ENCODE results near the gene CAPZA1.

Gene CAPZA1

GRCh38 chr1:112689842-112690237, 70.2 kb downstream of the CAPZA1 start:
- Histone ChIP-seq H3K27ac (no peak overlapping the region), H3K9ac (no peak overlapping the region), H3K4me3 (IDR thresholded peaks at IDR 0.05; ENCODE audit: insufficient read depth, low read depth, low read length) (no peak overlapping the region), H3K4me2 (no peak overlapping the region), H4K20me1 (ENCODE audit: insufficient read depth) (no peaks in the 10 kb centered on the region), H3K79me2 (ENCODE audit: insufficient read depth, low read depth) (no peaks in the 10 kb centered on the region), H2AFZ (ENCODE audit: low read depth) (no peak overlapping the region), H3K36me3 (ENCODE audit: insufficient read depth) (no peaks in the 10 kb centered on the region), H3K27me3 (ENCODE audit: insufficient read depth, low read depth) (no peaks in the 10 kb centered on the region), H3K4me1 (ENCODE audit: low read depth, poor library complexity, severe bottlenecking) (no peaks in the 10 kb centered on the region)
- TF ChIP-seq CTCF (conservative IDR thresholded peaks at IDR 0.05; ENCODE audit: low read depth, low read length) = no peak

GRCh38 chr1:112692681-112693080, 73.0 kb downstream of the CAPZA1 start:
- Histone ChIP-seq H3K9ac (no peak overlapping the region), H3K27me3 (ENCODE audit: insufficient read depth, low read depth) (no peaks in the 10 kb centered on the region), H2AFZ (ENCODE audit: low read depth) (no peak overlapping the region), H3K4me1 (ENCODE audit: low read depth, poor library complexity, severe bottlenecking) (peaks cover 4% of the 10 kb centered on the region), H4K20me1 (ENCODE audit: insufficient read depth) (no peaks in the 10 kb centered on the region), H3K79me2 (ENCODE audit: insufficient read depth, low read depth) (no peaks in the 10 kb centered on the region), H3K4me2 (no peak overlapping the region), H3K4me3 (IDR thresholded peaks at IDR 0.05; ENCODE audit: insufficient read depth, low read depth, low read length) (no peak overlapping the region), H3K36me3 (ENCODE audit: insufficient read depth) (no peaks in the 10 kb centered on the region), H3K27ac (no peak overlapping the region)
- TF ChIP-seq CTCF (conservative IDR thresholded peaks at IDR 0.05; ENCODE audit: low read depth, low read length) = no peak

- Histone ChIP-seq H3K79me2 (ENCODE audit: insufficient read depth, low read depth) (no peaks in the 10 kb centered on the region), H3K9ac (no peak overlapping the region), H3K27ac (no peak overlapping the region), H3K27me3 (ENCODE audit: insufficient read depth, low read depth) (no peaks in the 10 kb centered on the region), H3K36me3 (ENCODE audit: insufficient read depth) (no peaks in the 10 kb centered on the region), H3K4me2 (no peak overlapping the region), H3K4me1 (ENCODE audit: low read depth, poor library complexity, severe bottlenecking) (peaks cover 12% of the 10 kb centered on the region), H3K4me3 (IDR thresholded peaks at IDR 0.05; ENCODE audit: insufficient read depth, low read depth, low read length) (no peak overlapping the region), H2AFZ (ENCODE audit: low read depth) (no peak overlapping the region), H4K20me1 (ENCODE audit: insufficient read depth) (no peaks in the 10 kb centered on the region)
- no peak for TF ChIP-seq CTCF (conservative IDR thresholded peaks at IDR 0.05; ENCODE audit: low read depth, low read length)
Observed at GRCh38 chr1:112693821-112694220, 74.2 kb downstream of the CAPZA1 start.

GRCh38 chr1:112694363-112694929, 74.8 kb downstream of the CAPZA1 start:
- no peaks in the 10 kb centered on the region for H3K79me2 ChIP-seq (ENCODE audit: insufficient read depth, low read depth)
- no peak overlapping the region for H3K4me3 ChIP-seq (IDR thresholded peaks at IDR 0.05; ENCODE audit: insufficient read depth, low read depth, low read length)
- H3K36me3 ChIP-seq (ENCODE audit: insufficient read depth) = no peaks in the 10 kb centered on the region
- no peak for TF ChIP-seq CTCF (conservative IDR thresholded peaks at IDR 0.05; ENCODE audit: low read depth, low read length)
- H3K27me3 ChIP-seq (ENCODE audit: insufficient read depth, low read depth) = no peaks in the 10 kb centered on the region
- H3K4me2 ChIP-seq = no peak overlapping the region
- H3K9ac ChIP-seq = no peak overlapping the region
- H2AFZ ChIP-seq (ENCODE audit: low read depth) = no peak overlapping the region
- no peak overlapping the region for H3K27ac ChIP-seq
- H4K20me1 ChIP-seq (ENCODE audit: insufficient read depth) = no peaks in the 10 kb centered on the region
- H3K4me1 ChIP-seq (ENCODE audit: low read depth, poor library complexity, severe bottlenecking) = peaks cover 18% of the 10 kb centered on the region

Measured in KMS-11 (cell line).